ENCODE data around the gene JUP. TPM values are rescaled to one million over a fixed set of nuclear protein-coding genes. Genes with fewer than 3 reads are reported as not detected.

JUP gene
- total and polyA plus RNA-seq, 2 of the 13 experiments (the other 11 are each of a cell fraction or from before 2014, with no cell fraction given), result 12.1 to 20.6 TPM

- TF ChIP-seq SRSF1 (optimal IDR thresholded peaks at IDR 0.05; ENCODE audit: low read depth, low read length) (peak; percentile 66), SOX6 (IDR thresholded peaks at IDR 0.05) (no peak), SOX6 (CRISPR knock-in tag; IDR thresholded peaks at IDR 0.05) (peak; percentile 78), RELA (CRISPR knock-in tag; IDR thresholded peaks at IDR 0.05) (peak; percentile 40; the same call in 1 of the 2 replicates), ZNF615 (CRISPR knock-in tag; IDR thresholded peaks at IDR 0.05; ENCODE audit: borderline replicate concordance) (no peak), ZNF547 (CRISPR knock-in tag; IDR thresholded peaks at IDR 0.05) (peak; percentile 74; the same call in 1 of the 2 replicates), ZNF883 (CRISPR knock-in tag; IDR thresholded peaks at IDR 0.05; ENCODE audit: not compliant biosample characterization) (no peak), ASH2L (IDR thresholded peaks at IDR 0.05; ENCODE audit: insufficient read length, low read depth, low read length) (no peak), ARHGAP35 (CRISPR knock-in tag; IDR thresholded peaks at IDR 0.05; ENCODE audit: borderline replicate concordance) (no peak), ZNF414 (CRISPR knock-in tag; IDR thresholded peaks at IDR 0.05) (peak; percentile 49; the same call in 1 of the 2 replicates), ZBTB10 (CRISPR knock-in tag; IDR thresholded peaks at IDR 0.05; ENCODE audit: borderline replicate concordance) (peak; percentile 38; the same call in 1 of the 2 replicates), SP4 (CRISPR knock-in tag; IDR thresholded peaks at IDR 0.05) (0 out of 2 replicates have a peak, but pooled peaks have one; percentile 12), FOXK1 (CRISPR knock-in tag; IDR thresholded peaks at IDR 0.05; ENCODE audit: borderline replicate concordance, low read depth) (peak; percentile 62; the same call in 1 of the 2 replicates), SMAD1 (CRISPR knock-in tag; IDR thresholded peaks at IDR 0.05; ENCODE audit: borderline replicate concordance, low read depth) (0 out of 2 replicates have a peak, but pooled peaks have one; percentile 29), IRF9 (CRISPR knock-in tag; IDR thresholded peaks at IDR 0.05; ENCODE audit: borderline replicate concordance) (peak; percentile 24; the same call in 1 of the 2 replicates), REST (IDR thresholded peaks at IDR 0.05; ENCODE audit: borderline replicate concordance in 1 of 2, low read depth in 1 of 2, low read length in 2 of 2) (peak in 1 of 2 experiments; percentile 44; a peak in 2 of 4 replicates), TBL1XR1 (IDR thresholded peaks at IDR 0.05; ENCODE audit: borderline replicate concordance, low read length, partially characterized antibody) (no peak), TOPORS (CRISPR knock-in tag; IDR thresholded peaks at IDR 0.05) (no peak), ZNF616 (CRISPR knock-in tag; IDR thresholded peaks at IDR 0.05; ENCODE audit: low read depth) (peak; percentile 17; the same call in 1 of the 2 replicates), ZNF552 (CRISPR knock-in tag; IDR thresholded peaks at IDR 0.05; ENCODE audit: borderline replicate concordance) (no peak), MEF2D (CRISPR knock-in tag; IDR thresholded peaks at IDR 0.05) (peak; percentile 1; the same call in 1 of the 2 replicates)
Measured at GRCh38 chr17:41777574-41778188, 8.8 kb downstream of the JUP start (continued).
